HepG2 (cell line): Measurements from ENCODE around the gene AAMP. TPM values are rescaled to one million over a fixed set of nuclear protein-coding genes. Genes with fewer than 3 reads are reported as not detected.
A peak's percentile ranks its signal among the peaks of the same experiment; 100 is the strongest.

Source experiments
- GTF2F1 ChIP-seq: fragments of 150-350 bp; IDR thresholded peaks from 2 replicates; pipeline ENCODE4 v1.6.1; 2014; ENCODE audit warnings: low read length
- REL ChIP-seq: sonication (generic); formaldehyde crosslinking; conservative IDR thresholded peaks from 2 replicates; pipeline ENCODE4 v1.8.0; 2022; ENCODE audit warnings: mild to moderate bottlenecking, missing genetic modification reagents, moderate library complexity
- SMC3 ChIP-seq: IDR thresholded peaks from 2 replicates; pipeline ENCODE4 v1.6.1; 2011; ENCODE audit warnings: low read length, improper control_type of control experiment
- ZNF24 ChIP-seq: fragments of 450-650 bp; IDR thresholded peaks from 2 replicates; pipeline ENCODE4 v1.6.1; 2017; ENCODE audit warnings: antibody characterized with exemption, mild to moderate bottlenecking
- polyA plus RNA-seq, 8 experiments: library from polyadenylated mRNA; depleted of rRNA in 3 of 8; stranded (reverse) in 7 of 8; unstranded in 1 of 8; fragments of >200 nt; fragmentation: Illumina TruSeq in 4 of 8; extraction: Trizol in 4 of 8; gene quantifications; 2 replicates each; pipeline versions ENCODE4 v1.2.1 to v1.2.3, GENCODE V29; 2011 to 2016; ENCODE audit warnings: low read depth in 4 of 8, missing spikeins in 1 of 8, mixed read lengths in 1 of 8; ENCODE audit not compliant: insufficient read depth in 1 of 8
- total RNA-seq, 5 experiments: library from RNA; depleted of rRNA; stranded (reverse); fragments of >200 nt; fragmentation: Illumina TruSeq; extraction: Trizol; gene quantifications; 2 replicates each; pipeline ENCODE4 v1.2.3, GENCODE V29; 2016; ENCODE audit warnings: low read depth in 1 of 5
- TF ChIP-seq, protein P1 (sequence below): sonication (generic); formaldehyde crosslinking; IDR thresholded peaks from 2 replicates; pipeline ENCODE4 v1.4.0; 2020; ENCODE audit warnings: missing genetic modification reagents, borderline replicate concordance
- TF ChIP-seq, protein P2 (sequence below), 2 experiments: IDR thresholded peaks; 2 replicates each; pipeline ENCODE4 v1.6.1; 2011 to 2012; ENCODE audit warnings: low read length in 2 of 2, borderline replicate concordance in 1 of 2, low read depth in 1 of 2, mild to moderate bottlenecking in 1 of 2, moderate library complexity in 1 of 2
- TF ChIP-seq, protein P3 (sequence below): sonication (generic); formaldehyde crosslinking; IDR thresholded peaks from 2 replicates; pipeline ENCODE4 v1.5.0; 2020; ENCODE audit warnings: mild to moderate bottlenecking, missing genetic modification reagents, borderline replicate concordance

Gene AAMP
- total and polyA plus RNA-seq, 2 of the 13 experiments (the other 11 are each of a cell fraction or from before 2014, with no cell fraction given) = 110 to 186 TPM

DNA sequence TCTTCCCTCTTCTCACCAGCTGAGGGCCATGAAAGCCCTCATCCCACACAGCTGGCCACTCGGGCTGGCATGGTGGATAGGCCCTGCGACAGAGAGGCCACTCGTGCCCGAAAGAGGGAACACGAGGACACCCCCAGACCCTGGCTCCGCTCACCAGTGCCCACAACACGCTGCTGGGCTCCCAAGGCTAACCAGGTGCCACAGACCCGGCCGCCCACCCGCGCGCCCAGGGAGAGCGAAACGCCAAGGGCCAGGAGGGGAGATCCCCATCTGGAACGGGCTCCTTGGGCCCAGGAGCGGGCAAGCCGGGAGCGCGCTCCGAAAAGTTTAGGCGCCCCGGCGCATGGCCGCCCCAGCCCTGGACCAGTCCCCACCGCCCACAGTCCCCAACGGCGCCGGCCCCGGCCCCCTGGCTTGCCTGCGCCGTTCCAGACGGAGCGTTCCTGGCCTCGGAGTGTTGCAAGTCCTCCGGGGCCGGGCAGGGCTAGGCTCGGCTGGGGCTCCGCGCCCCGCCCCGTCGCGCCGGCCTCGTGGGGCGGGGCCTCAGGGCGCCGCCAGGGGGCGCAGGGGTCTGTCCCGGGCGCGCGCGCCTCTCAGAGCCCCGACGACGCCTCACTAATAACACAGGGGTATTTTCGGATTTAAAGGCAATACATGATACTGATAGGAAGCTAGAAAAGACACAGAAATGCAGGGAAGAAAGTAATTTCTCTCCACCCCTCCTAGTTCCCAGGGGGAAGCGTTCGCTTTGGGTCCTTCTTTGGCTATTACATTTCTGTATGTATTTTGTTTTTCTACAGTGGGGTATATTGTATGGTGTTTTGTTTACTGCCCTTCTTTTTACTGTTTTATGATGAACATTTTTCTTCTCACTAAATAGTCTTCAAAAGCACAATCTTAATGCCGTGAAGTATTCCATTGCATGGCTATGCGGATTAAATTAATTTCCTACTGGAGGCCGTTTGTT is 22.4 kb upstream of the AAMP start, which contains the start of gene TMBIM1 (continued):
- TF ChIP-seq, protein P1, sequence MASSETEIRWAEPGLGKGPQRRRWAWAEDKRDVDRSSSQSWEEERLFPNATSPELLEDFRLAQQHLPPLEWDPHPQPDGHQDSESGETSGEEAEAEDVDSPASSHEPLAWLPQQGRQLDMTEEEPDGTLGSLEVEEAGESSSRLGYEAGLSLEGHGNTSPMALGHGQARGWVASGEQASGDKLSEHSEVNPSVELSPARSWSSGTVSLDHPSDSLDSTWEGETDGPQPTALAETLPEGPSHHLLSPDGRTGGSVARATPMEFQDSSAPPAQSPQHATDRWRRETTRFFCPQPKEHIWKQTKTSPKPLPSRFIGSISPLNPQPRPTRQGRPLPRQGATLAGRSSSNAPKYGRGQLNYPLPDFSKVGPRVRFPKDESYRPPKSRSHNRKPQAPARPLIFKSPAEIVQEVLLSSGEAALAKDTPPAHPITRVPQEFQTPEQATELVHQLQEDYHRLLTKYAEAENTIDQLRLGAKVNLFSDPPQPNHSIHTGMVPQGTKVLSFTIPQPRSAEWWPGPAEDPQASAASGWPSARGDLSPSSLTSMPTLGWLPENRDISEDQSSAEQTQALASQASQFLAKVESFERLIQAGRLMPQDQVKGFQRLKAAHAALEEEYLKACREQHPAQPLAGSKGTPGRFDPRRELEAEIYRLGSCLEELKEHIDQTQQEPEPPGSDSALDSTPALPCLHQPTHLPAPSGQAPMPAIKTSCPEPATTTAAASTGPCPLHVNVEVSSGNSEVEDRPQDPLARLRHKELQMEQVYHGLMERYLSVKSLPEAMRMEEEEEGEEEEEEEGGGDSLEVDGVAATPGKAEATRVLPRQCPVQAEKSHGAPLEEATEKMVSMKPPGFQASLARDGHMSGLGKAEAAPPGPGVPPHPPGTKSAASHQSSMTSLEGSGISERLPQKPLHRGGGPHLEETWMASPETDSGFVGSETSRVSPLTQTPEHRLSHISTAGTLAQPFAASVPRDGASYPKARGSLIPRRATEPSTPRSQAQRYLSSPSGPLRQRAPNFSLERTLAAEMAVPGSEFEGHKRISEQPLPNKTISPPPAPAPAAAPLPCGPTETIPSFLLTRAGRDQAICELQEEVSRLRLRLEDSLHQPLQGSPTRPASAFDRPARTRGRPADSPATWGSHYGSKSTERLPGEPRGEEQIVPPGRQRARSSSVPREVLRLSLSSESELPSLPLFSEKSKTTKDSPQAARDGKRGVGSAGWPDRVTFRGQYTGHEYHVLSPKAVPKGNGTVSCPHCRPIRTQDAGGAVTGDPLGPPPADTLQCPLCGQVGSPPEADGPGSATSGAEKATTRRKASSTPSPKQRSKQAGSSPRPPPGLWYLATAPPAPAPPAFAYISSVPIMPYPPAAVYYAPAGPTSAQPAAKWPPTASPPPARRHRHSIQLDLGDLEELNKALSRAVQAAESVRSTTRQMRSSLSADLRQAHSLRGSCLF (CRISPR knock-in tag) = no peak
- TF ChIP-seq ZNF24 (no peak), REL (CRISPR knock-in tag) (no peak), GTF2F1 (no peak), SMC3 (peak; percentile 24; the same call in 1 of the 2 replicates)
- TF ChIP-seq, protein P2, sequence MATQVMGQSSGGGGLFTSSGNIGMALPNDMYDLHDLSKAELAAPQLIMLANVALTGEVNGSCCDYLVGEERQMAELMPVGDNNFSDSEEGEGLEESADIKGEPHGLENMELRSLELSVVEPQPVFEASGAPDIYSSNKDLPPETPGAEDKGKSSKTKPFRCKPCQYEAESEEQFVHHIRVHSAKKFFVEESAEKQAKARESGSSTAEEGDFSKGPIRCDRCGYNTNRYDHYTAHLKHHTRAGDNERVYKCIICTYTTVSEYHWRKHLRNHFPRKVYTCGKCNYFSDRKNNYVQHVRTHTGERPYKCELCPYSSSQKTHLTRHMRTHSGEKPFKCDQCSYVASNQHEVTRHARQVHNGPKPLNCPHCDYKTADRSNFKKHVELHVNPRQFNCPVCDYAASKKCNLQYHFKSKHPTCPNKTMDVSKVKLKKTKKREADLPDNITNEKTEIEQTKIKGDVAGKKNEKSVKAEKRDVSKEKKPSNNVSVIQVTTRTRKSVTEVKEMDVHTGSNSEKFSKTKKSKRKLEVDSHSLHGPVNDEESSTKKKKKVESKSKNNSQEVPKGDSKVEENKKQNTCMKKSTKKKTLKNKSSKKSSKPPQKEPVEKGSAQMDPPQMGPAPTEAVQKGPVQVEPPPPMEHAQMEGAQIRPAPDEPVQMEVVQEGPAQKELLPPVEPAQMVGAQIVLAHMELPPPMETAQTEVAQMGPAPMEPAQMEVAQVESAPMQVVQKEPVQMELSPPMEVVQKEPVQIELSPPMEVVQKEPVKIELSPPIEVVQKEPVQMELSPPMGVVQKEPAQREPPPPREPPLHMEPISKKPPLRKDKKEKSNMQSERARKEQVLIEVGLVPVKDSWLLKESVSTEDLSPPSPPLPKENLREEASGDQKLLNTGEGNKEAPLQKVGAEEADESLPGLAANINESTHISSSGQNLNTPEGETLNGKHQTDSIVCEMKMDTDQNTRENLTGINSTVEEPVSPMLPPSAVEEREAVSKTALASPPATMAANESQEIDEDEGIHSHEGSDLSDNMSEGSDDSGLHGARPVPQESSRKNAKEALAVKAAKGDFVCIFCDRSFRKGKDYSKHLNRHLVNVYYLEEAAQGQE (IDR thresholded peaks at IDR 0.05; ENCODE audit: borderline replicate concordance in 1 of 2, low read depth in 1 of 2, low read length in 2 of 2) = 0 out of 4 replicates have a peak, but pooled peaks of 1 of the 2 experiments have one; percentile 10
- TF ChIP-seq, protein P3, sequence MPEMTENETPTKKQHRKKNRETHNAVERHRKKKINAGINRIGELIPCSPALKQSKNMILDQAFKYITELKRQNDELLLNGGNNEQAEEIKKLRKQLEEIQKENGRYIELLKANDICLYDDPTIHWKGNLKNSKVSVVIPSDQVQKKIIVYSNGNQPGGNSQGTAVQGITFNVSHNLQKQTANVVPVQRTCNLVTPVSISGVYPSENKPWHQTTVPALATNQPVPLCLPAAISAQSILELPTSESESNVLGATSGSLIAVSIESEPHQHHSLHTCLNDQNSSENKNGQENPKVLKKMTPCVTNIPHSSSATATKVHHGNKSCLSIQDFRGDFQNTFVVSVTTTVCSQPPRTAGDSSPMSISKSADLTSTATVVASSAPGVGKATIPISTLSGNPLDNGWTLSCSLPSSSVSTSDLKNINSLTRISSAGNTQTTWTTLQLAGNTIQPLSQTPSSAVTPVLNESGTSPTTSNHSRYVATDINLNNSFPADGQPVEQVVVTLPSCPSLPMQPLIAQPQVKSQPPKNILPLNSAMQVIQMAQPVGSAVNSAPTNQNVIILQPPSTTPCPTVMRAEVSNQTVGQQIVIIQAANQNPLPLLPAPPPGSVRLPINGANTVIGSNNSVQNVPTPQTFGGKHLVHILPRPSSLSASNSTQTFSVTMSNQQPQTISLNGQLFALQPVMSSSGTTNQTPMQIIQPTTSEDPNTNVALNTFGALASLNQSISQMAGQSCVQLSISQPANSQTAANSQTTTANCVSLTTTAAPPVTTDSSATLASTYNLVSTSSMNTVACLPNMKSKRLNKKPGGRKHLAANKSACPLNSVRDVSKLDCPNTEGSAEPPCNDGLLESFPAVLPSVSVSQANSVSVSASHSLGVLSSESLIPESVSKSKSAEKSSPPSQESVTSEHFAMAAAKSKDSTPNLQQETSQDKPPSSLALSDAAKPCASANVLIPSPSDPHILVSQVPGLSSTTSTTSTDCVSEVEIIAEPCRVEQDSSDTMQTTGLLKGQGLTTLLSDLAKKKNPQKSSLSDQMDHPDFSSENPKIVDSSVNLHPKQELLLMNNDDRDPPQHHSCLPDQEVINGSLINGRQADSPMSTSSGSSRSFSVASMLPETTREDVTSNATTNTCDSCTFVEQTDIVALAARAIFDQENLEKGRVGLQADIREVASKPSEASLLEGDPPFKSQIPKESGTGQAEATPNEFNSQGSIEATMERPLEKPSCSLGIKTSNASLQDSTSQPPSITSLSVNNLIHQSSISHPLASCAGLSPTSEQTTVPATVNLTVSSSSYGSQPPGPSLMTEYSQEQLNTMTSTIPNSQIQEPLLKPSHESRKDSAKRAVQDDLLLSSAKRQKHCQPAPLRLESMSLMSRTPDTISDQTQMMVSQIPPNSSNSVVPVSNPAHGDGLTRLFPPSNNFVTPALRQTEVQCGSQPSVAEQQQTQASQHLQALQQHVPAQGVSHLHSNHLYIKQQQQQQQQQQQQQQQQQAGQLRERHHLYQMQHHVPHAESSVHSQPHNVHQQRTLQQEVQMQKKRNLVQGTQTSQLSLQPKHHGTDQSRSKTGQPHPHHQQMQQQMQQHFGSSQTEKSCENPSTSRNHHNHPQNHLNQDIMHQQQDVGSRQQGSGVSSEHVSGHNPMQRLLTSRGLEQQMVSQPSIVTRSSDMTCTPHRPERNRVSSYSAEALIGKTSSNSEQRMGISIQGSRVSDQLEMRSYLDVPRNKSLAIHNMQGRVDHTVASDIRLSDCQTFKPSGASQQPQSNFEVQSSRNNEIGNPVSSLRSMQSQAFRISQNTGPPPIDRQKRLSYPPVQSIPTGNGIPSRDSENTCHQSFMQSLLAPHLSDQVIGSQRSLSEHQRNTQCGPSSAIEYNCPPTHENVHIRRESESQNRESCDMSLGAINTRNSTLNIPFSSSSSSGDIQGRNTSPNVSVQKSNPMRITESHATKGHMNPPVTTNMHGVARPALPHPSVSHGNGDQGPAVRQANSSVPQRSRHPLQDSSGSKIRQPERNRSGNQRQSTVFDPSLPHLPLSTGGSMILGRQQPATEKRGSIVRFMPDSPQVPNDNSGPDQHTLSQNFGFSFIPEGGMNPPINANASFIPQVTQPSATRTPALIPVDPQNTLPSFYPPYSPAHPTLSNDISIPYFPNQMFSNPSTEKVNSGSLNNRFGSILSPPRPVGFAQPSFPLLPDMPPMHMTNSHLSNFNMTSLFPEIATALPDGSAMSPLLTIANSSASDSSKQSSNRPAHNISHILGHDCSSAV = 0 out of 2 replicates have a peak, but pooled peaks have one; percentile 85
